Measurements from ENCODE around the gene NSMF.

Gene NSMF

DNA sequence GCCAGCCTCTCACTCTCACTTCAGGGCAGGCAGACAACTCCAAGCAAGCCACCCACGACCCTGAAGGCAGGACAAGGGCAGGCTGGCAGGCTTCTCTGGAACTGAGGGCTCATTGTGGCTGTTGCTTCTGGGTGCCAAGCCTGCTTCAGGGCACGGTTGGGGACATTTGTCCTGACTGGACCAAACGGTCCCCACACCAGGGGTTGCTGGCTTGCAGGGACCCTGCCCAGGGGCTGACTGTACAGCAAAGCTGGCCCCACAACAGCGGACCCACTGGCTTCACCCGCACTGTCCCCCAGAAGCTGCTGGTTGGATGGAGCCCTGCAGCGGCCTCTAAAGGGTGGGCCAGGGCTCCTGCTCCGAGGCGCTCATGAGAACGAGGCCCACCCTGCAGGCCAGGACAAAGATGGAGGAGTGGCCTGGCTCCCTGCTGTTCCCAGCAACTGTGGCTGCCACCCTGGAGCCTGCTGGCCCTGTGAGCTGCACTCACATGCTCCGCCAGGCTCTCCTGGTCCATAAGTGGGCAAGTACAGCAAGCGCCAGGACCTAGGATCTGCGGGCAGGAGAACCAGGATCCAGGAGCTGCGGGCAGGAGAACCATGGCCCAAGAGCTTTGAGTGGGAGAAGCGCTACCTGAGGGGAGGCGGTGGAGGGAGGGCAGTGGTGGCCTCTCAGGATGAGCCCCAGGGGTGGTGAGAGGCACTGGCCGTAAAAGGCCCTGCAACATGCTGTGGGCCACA lies 34.4 kb upstream of the NSMF start:
- Histone ChIP-seq H2AFZ (ENCODE audit: low read length) (no peak overlapping the region), H3K9me3 (ENCODE audit: insufficient read depth, low read depth, low read length) (no peaks in the 10 kb centered on the region), H3K4me2 (ENCODE audit: low read depth, low read length, poor library complexity, severe bottlenecking) (no peak overlapping the region), H3K4me1 (ENCODE audit: insufficient read depth, low read length, poor library complexity, severe bottlenecking) (no peaks in the 10 kb centered on the region), H3K79me2 (ENCODE audit: insufficient read depth, low read length) (no peaks in the 10 kb centered on the region), H3K27me3 (ENCODE audit: insufficient read depth, low read length, poor library complexity, severe bottlenecking) (no peaks in the 10 kb centered on the region), H3K4me3 (ENCODE audit: low read length, poor library complexity, severe bottlenecking) (no peak overlapping the region), H3K9me2 (replicated peaks; ENCODE audit: low read depth, low read length) (no peaks in the 10 kb centered on the region), H3K36me3 (ENCODE audit: insufficient read depth, low read length) (no peaks in the 10 kb centered on the region), H3F3A (ENCODE audit: low read depth) (no peaks in the 10 kb centered on the region), H3K9ac (ENCODE audit: low read depth, low read length, poor library complexity, severe bottlenecking) (no peak overlapping the region), H4K20me1 (ENCODE audit: insufficient read depth, low read length, poor library complexity, severe bottlenecking) (no peaks in the 10 kb centered on the region)
- TF ChIP-seq EZH2phosphoT487 (IDR thresholded peaks at IDR 0.05; ENCODE audit: borderline replicate concordance) = no peak
- TF ChIP-seq, protein P1, sequence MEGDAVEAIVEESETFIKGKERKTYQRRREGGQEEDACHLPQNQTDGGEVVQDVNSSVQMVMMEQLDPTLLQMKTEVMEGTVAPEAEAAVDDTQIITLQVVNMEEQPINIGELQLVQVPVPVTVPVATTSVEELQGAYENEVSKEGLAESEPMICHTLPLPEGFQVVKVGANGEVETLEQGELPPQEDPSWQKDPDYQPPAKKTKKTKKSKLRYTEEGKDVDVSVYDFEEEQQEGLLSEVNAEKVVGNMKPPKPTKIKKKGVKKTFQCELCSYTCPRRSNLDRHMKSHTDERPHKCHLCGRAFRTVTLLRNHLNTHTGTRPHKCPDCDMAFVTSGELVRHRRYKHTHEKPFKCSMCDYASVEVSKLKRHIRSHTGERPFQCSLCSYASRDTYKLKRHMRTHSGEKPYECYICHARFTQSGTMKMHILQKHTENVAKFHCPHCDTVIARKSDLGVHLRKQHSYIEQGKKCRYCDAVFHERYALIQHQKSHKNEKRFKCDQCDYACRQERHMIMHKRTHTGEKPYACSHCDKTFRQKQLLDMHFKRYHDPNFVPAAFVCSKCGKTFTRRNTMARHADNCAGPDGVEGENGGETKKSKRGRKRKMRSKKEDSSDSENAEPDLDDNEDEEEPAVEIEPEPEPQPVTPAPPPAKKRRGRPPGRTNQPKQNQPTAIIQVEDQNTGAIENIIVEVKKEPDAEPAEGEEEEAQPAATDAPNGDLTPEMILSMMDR (conservative IDR thresholded peaks at IDR 0.05; ENCODE audit: low read length) = no peak

DNA sequence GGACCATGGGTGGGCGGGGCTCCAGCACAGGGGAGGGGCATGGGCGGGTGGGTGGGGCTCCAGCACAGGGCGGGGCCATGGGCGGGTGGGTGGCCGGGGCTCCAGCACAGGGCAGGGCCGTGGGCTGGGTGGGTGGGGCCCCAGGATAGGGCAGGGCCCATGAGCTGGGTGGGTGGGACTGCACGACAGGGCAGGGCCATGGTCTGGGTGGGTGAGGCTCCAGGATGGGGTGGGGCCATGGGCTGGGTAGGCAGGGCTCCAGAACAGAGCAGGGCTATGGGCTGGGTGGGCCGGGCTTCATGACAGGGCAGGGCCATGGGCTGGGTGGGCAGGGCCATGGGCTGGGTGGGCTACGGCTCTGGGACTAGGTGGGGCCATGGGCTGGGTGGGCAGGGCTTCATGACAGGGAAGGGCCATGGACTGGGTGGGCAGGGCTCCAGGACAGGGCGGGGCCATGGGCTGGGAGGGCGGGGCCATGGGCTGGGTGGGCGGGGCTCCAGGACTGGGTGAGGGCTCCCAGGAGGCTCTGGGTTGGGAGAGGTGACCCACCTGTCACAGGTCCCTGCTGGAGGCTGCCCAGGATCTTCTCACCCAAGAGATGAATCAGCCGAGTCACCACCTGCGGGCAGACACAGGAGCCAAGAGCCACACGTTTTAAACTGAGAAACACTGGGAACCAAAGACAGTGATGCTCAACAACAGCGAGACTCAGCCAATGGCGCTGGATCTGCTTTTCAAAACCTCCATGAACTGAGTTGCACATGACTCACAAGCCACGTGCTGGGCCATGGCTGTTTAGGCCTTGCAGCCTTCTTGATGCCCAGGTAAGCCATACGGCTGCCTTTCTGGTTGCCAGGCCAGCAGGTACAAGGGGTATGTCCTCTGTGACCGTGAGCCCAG lies 33.6 kb upstream of the NSMF start:
- TF ChIP-seq EZH2phosphoT487 (IDR thresholded peaks at IDR 0.05; ENCODE audit: borderline replicate concordance) = no peak
- TF ChIP-seq, protein P1 (conservative IDR thresholded peaks at IDR 0.05; ENCODE audit: low read length) = no peak
- H2AFZ ChIP-seq (ENCODE audit: low read length) = no peak overlapping the region
- no peaks in the 10 kb centered on the region for H3K79me2 ChIP-seq (ENCODE audit: insufficient read depth, low read length)
- no peaks in the 10 kb centered on the region for H3K9me2 ChIP-seq (replicated peaks; ENCODE audit: low read depth, low read length)
- no peaks in the 10 kb centered on the region for H3K4me1 ChIP-seq (ENCODE audit: insufficient read depth, low read length, poor library complexity, severe bottlenecking)
- H3K4me3 ChIP-seq (ENCODE audit: low read length, poor library complexity, severe bottlenecking) = no peak overlapping the region
- no peaks in the 10 kb centered on the region for H4K20me1 ChIP-seq (ENCODE audit: insufficient read depth, low read length, poor library complexity, severe bottlenecking)
- H3K9me3 ChIP-seq (ENCODE audit: insufficient read depth, low read depth, low read length) = no peaks in the 10 kb centered on the region
- H3K4me2 ChIP-seq (ENCODE audit: low read depth, low read length, poor library complexity, severe bottlenecking) = no peak overlapping the region
- no peaks in the 10 kb centered on the region for H3F3A ChIP-seq (ENCODE audit: low read depth)
- H3K9ac ChIP-seq (ENCODE audit: low read depth, low read length, poor library complexity, severe bottlenecking) = no peak overlapping the region
- no peaks in the 10 kb centered on the region for H3K27me3 ChIP-seq (ENCODE audit: insufficient read depth, low read length, poor library complexity, severe bottlenecking)
- H3K36me3 ChIP-seq (ENCODE audit: insufficient read depth, low read length) = no peaks in the 10 kb centered on the region

DNA sequence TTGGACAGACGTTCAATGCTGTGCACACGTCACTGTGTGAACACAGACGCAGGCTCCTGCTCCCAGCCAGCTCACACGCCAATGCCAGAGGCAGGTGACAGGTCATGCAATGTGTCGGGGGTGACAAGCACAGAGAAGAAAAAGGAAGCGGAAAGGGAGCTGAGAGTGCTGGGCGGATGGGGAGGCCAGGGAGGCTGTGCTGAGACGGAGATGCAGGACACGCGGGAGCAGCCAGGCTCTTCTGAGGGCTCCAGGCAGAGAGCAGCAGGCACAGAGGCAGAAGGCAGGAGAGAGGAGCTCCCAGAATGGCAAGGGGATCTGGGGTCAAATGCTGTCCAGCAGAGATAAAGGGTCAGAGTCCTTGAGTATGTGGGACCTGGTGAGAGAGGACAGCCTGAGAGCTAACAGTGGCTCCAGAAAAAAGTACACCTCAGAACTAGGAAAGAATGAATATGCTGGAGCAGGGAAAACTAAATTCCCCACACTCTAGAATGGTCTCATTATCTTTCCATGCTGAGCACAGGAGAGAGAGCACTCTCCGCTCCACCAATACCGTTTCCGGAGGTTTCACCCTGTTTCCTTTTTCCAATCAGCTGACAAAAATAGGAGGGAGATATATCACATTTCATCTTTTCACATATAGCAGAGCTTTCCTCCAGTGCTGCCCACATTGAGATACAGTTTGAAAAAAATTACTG lies 32.8 kb upstream of the NSMF start:
- H3K4me2 ChIP-seq (ENCODE audit: low read depth, low read length, poor library complexity, severe bottlenecking) = no peak overlapping the region
- H3K4me3 ChIP-seq (ENCODE audit: low read length, poor library complexity, severe bottlenecking) = no peak overlapping the region
- no peak overlapping the region for H3K9ac ChIP-seq (ENCODE audit: low read depth, low read length, poor library complexity, severe bottlenecking)
- no peaks in the 10 kb centered on the region for H3K9me3 ChIP-seq (ENCODE audit: insufficient read depth, low read depth, low read length)
- no peaks in the 10 kb centered on the region for H3K27me3 ChIP-seq (ENCODE audit: insufficient read depth, low read length, poor library complexity, severe bottlenecking)
- no peaks in the 10 kb centered on the region for H4K20me1 ChIP-seq (ENCODE audit: insufficient read depth, low read length, poor library complexity, severe bottlenecking)
- H3K36me3 ChIP-seq (ENCODE audit: insufficient read depth, low read length) = no peaks in the 10 kb centered on the region
- no peaks in the 10 kb centered on the region for H3K79me2 ChIP-seq (ENCODE audit: insufficient read depth, low read length)
- TF ChIP-seq EZH2phosphoT487 (IDR thresholded peaks at IDR 0.05; ENCODE audit: borderline replicate concordance) = no peak
- TF ChIP-seq, protein P1 (conservative IDR thresholded peaks at IDR 0.05; ENCODE audit: low read length) = no peak
- H2AFZ ChIP-seq (ENCODE audit: low read length) = no peak overlapping the region
- no peaks in the 10 kb centered on the region for H3F3A ChIP-seq (ENCODE audit: low read depth)
- no peaks in the 10 kb centered on the region for H3K4me1 ChIP-seq (ENCODE audit: insufficient read depth, low read length, poor library complexity, severe bottlenecking)
- H3K9me2 ChIP-seq (replicated peaks; ENCODE audit: low read depth, low read length) = no peaks in the 10 kb centered on the region
